Stomach (tissue), 4 donors: ENCODE data around the gene SCMH1.

Experiments
- EP300 ChIP-seq: sonication (generic); formaldehyde crosslinking; IDR thresholded peaks from one replicate; pipeline ENCODE4 v1.6.1; 2017; ENCODE audit warnings: antibody characterized with exemption
- POLR2A ChIP-seq, 4 donors: fragments of 450-650 bp; IDR thresholded peaks; one replicate each; pipeline ENCODE4 v1.6.1; 2016; ENCODE audit warnings: antibody characterized with exemption in 4 of 4, control low read depth in 2 of 4, mild to moderate bottlenecking in 1 of 4, moderate library complexity in 1 of 4
- POLR2AphosphoS5 ChIP-seq, 3 donors: sonication (generic); formaldehyde crosslinking; IDR thresholded peaks; one replicate each; pipeline ENCODE4 v1.6.1; 2016; ENCODE audit warnings: antibody characterized with exemption in 3 of 3
- TF ChIP-seq, protein P1 (sequence below), 7 experiments: fragments of 450-650 bp in 4 of 7; fragments of 200-600 bp in 3 of 7; sonication (generic) in 3 of 7; IDR thresholded peaks; one replicate each; pipeline ENCODE4 v1.5.1; 2016 to 2019; ENCODE audit warnings: antibody characterized with exemption in 7 of 7, control low read depth in 2 of 7, mild to moderate bottlenecking in 1 of 7

- TF ChIP-seq POLR2A (IDR thresholded peaks at IDR 0.05) (no peak), EP300 (no peak), POLR2AphosphoS5 (IDR thresholded peaks at IDR 0.05) (no peak)
- TF ChIP-seq, protein P1, sequence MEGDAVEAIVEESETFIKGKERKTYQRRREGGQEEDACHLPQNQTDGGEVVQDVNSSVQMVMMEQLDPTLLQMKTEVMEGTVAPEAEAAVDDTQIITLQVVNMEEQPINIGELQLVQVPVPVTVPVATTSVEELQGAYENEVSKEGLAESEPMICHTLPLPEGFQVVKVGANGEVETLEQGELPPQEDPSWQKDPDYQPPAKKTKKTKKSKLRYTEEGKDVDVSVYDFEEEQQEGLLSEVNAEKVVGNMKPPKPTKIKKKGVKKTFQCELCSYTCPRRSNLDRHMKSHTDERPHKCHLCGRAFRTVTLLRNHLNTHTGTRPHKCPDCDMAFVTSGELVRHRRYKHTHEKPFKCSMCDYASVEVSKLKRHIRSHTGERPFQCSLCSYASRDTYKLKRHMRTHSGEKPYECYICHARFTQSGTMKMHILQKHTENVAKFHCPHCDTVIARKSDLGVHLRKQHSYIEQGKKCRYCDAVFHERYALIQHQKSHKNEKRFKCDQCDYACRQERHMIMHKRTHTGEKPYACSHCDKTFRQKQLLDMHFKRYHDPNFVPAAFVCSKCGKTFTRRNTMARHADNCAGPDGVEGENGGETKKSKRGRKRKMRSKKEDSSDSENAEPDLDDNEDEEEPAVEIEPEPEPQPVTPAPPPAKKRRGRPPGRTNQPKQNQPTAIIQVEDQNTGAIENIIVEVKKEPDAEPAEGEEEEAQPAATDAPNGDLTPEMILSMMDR (IDR thresholded peaks at IDR 0.05), result no peak
Measured at GRCh38 chr1:41018018-41018410, 224.1 kb downstream of the SCMH1 start.
